MCF 10A (cell line): ENCODE results near the gene ZNRF3. TPM values are rescaled to one million over a fixed set of nuclear protein-coding genes. Genes with fewer than 3 reads are reported as not detected.

Experiments
- BruUV-seq: library from RNA; stranded (reverse); fragments of 400-500 nt; replicated peaks from 2 replicates; lab custom pipeline; 2021; lab: Mats Ljungman, UMichigan
- CTCF ChIA-PET: fragments of 300-600 bp; sonication (Branson Sonifier 250); formaldehyde crosslinking; extraction: SDS; loops from one replicate; lab custom pipeline; 2021; ENCODE audit warnings: antibody characterized with exemption, inconsistent platforms; lab: Yijun Ruan, JAX
- POLR2A ChIA-PET: fragments of 300-600, 350-650 bp; sonication (Branson Sonifier 250); formaldehyde crosslinking; extraction: SDS; loops from one replicate; lab custom pipeline; 2020; ENCODE audit warnings: antibody characterized with exemption, inconsistent platforms; lab: Yijun Ruan, JAX
- DNase-seq: peaks from one replicate; pipeline ENCODE4 v3.0.0-alpha.2; 2018; ENCODE audit not compliant: unreplicated experiment
- H3K27ac Mint-ChIP-seq: one replicate; pipeline ENCODE4 v1.8.0; 2022; ENCODE audit warnings: mild to moderate bottlenecking, low read depth, mixed read lengths; ENCODE audit not compliant: unreplicated experiment
- H3K27me3 Mint-ChIP-seq: one replicate; pipeline ENCODE4 v1.8.0; 2022; ENCODE audit warnings: mixed read lengths; ENCODE audit not compliant: insufficient read depth, unreplicated experiment
- H3K36me3 Mint-ChIP-seq: one replicate; pipeline ENCODE4 v1.8.0; 2022; ENCODE audit warnings: mild to moderate bottlenecking, moderate library complexity, mixed read lengths; ENCODE audit not compliant: insufficient read depth, unreplicated experiment
- H3K4me1 Mint-ChIP-seq: one replicate; pipeline ENCODE4 v1.8.0; 2022; ENCODE audit warnings: mixed read lengths; ENCODE audit not compliant: insufficient read depth, unreplicated experiment
- H3K4me3 Mint-ChIP-seq: one replicate; pipeline ENCODE4 v1.8.0; 2022; ENCODE audit warnings: mild to moderate bottlenecking, moderate library complexity, mixed read lengths; ENCODE audit not compliant: unreplicated experiment
- H3K9me3 Mint-ChIP-seq: one replicate; pipeline ENCODE4 v1.8.0; 2022; ENCODE audit warnings: mixed read lengths; ENCODE audit not compliant: unreplicated experiment
- CTCF ChIP-seq: fragments of 200-600 bp; IDR thresholded peaks from one replicate; pipeline ENCODE4 v1.8.0; 2022; ENCODE audit warnings: antibody characterized with exemption, mild to moderate bottlenecking; ENCODE audit not compliant: unreplicated experiment
- intact Hi-C: fragments of 100-400 bp; cut with micrococcal nuclease; formaldehyde crosslinking; loops from 2 replicates; pipeline ENCODE4 v1.14.1; 2022
- total RNA-seq: library from RNA; stranded (reverse); gene quantifications from 2 replicates; pipeline ENCODE4 v1.2.3, GENCODE V29; 2022

ZNRF3 gene
- total RNA-seq, 1 experiment from 2014 or later, result 7.1 TPM

GRCh38 chr22:28962042-28962554 is 78.7 kb downstream of the ZNRF3 start:
- BruUV-seq, result no TSS peak
- peaks cover 5% of the 10 kb centered on the region for H3K36me3 Mint-ChIP-seq
- no peak overlapping the region for H3K4me3 Mint-ChIP-seq
- no peak for DNase-seq
- H3K9me3 Mint-ChIP-seq, result no peaks in the 10 kb centered on the region
- H3K27me3 Mint-ChIP-seq, result no peaks in the 10 kb centered on the region
- no peak overlapping the region for H3K27ac Mint-ChIP-seq
- CTCF ChIA-PET, result no interaction called here
- H3K4me1 Mint-ChIP-seq, result no peaks in the 10 kb centered on the region
- no peak for TF ChIP-seq CTCF
- intact Hi-C loops, result no loop called here
- POLR2A ChIA-PET, result interaction anchor here (0.5 to 1.1 kb wide), 3 partner anchors 13 to 75 kb away, joined by 3 read pairs; no protein-coding TSS in a partner anchor

- CTCF ChIA-PET, result no interaction called here
- no peak for TF ChIP-seq CTCF
- no TSS peak for BruUV-seq
Measured at GRCh38 chr22:28963362-28963761, 80.0 kb downstream of the ZNRF3 start.

GRCh38 chr22:28967163-28967665 is 83.8 kb downstream of the ZNRF3 start:
- no peaks in the 10 kb centered on the region for H3K27me3 Mint-ChIP-seq
- CTCF ChIA-PET, result no interaction called here
- no peak overlapping the region for H3K27ac Mint-ChIP-seq

More at GRCh38 chr22:28963362-28963761, 80.0 kb downstream of the ZNRF3 start:
- no peaks in the 10 kb centered on the region for H3K4me1 Mint-ChIP-seq
- no peaks in the 10 kb centered on the region for H3K27me3 Mint-ChIP-seq
- H3K9me3 Mint-ChIP-seq, result no peaks in the 10 kb centered on the region
- POLR2A ChIA-PET, result no interaction called here
- no peak overlapping the region for H3K27ac Mint-ChIP-seq
- intact Hi-C loops, result no loop called here
- no peak overlapping the region for H3K4me3 Mint-ChIP-seq
- no peak for DNase-seq
- H3K36me3 Mint-ChIP-seq, result peaks cover 5% of the 10 kb centered on the region

GRCh38 chr22:28967969-28968368 is 84.6 kb downstream of the ZNRF3 start:
- Mint-ChIP-seq H3K9me3 (no peaks in the 10 kb centered on the region), H3K27ac (no peak overlapping the region), H3K4me1 (peaks cover 9% of the 10 kb centered on the region), H3K4me3 (no peak overlapping the region), H3K36me3 (peaks cover 7% of the 10 kb centered on the region), H3K27me3 (no peaks in the 10 kb centered on the region)
- intact Hi-C loops, result no loop called here
- TF ChIP-seq CTCF, result no peak
- BruUV-seq, result no TSS peak
- ChIA-PET POLR2A (no interaction called here), CTCF (interaction anchor here (0.7 kb wide), 1 partner anchor 19 kb away, joined by 4 read pairs; no protein-coding TSS in a partner anchor)
- no peak for DNase-seq

More at GRCh38 chr22:28967163-28967665, 83.8 kb downstream of the ZNRF3 start:
- intact Hi-C loops, result no loop called here
- Mint-ChIP-seq H3K9me3 (no peaks in the 10 kb centered on the region), H3K36me3 (peaks cover 7% of the 10 kb centered on the region), H3K4me3 (no peak overlapping the region), H3K4me1 (peaks cover 9% of the 10 kb centered on the region)
- DNase-seq, result no peak
- BruUV-seq, result no TSS peak
- no peak for TF ChIP-seq CTCF
- POLR2A ChIA-PET, result interaction anchor here (1.3 kb wide), 1 partner anchor 9 kb away, joined by 4 read pairs; no protein-coding TSS in a partner anchor
